GM21737 (cell line): ENCODE data around the gene PKNOX2.
"Not testable (repeated sequence)": the region's sequence is repeated elsewhere in the genome, so short reads cannot be mapped to it uniquely, and the experiment has no call there.

Experiments used
- ATAC-seq: cut with Tn5 transposase; IDR thresholded peaks from one replicate; pipeline ENCODE4 v1.9.1; 2021; ENCODE audit warnings: mild to moderate bottlenecking, moderate library complexity; ENCODE audit not compliant: unreplicated experiment

The PKNOX2 gene

GRCh38 chr11:125200441-125200840, 35.9 kb downstream of the PKNOX2 start:
- no peak for ATAC-seq

GRCh38 chr11:125201525-125202141, 37.1 kb downstream of the PKNOX2 start:
- ATAC-seq: no peak

GRCh38 chr11:125202362-125202880, 37.9 kb downstream of the PKNOX2 start:
- no peak for ATAC-seq

- no peak for ATAC-seq
Observed at GRCh38 chr11:125202977-125203376, 38.4 kb downstream of the PKNOX2 start.

GRCh38 chr11:125207866-125208425, 43.4 kb downstream of the PKNOX2 start:
- ATAC-seq: no peak

- no peak for ATAC-seq
Observed at GRCh38 chr11:125210066-125210465, 45.5 kb downstream of the PKNOX2 start.

GRCh38 chr11:125211191-125211947, 46.8 kb downstream of the PKNOX2 start:
- no peak for ATAC-seq

- no peak for ATAC-seq
Observed at GRCh38 chr11:125211948-125212340, 47.4 kb downstream of the PKNOX2 start.

GRCh38 chr11:125214601-125215565, 50.3 kb downstream of the PKNOX2 start:
- no peak for ATAC-seq

GRCh38 chr11:125215976-125216375, 51.4 kb downstream of the PKNOX2 start:
- ATAC-seq: no peak

- ATAC-seq: no peak
Observed at GRCh38 chr11:125218336-125218735, 53.8 kb downstream of the PKNOX2 start.

GRCh38 chr11:125221461-125221860, 56.9 kb downstream of the PKNOX2 start:
- ATAC-seq: no peak

GRCh38 chr11:125222494-125222893, 57.9 kb downstream of the PKNOX2 start:
- no peak for ATAC-seq

- not testable (repeated sequence) for ATAC-seq
Observed at GRCh38 chr11:125223161-125223560, 58.6 kb downstream of the PKNOX2 start.

GRCh38 chr11:125223901-125224361, 59.4 kb downstream of the PKNOX2 start:
- ATAC-seq: no peak

- no peak for ATAC-seq
Observed at GRCh38 chr11:125224391-125225021, 60.0 kb downstream of the PKNOX2 start.

- ATAC-seq: no peak
Observed at GRCh38 chr11:125225401-125225800, 60.9 kb downstream of the PKNOX2 start.

- ATAC-seq: no peak
Observed at GRCh38 chr11:125226031-125226430, 61.5 kb downstream of the PKNOX2 start.

- ATAC-seq: no peak
Observed at GRCh38 chr11:125226706-125227105, 62.2 kb downstream of the PKNOX2 start.

GRCh38 chr11:125227151-125227550, 62.6 kb downstream of the PKNOX2 start:
- no peak for ATAC-seq
